GM18505 (cell line): ENCODE results near the gene PLAGL2.

ENCODE experiments used
- ATAC-seq: cut with Tn5 transposase; IDR thresholded peaks from one replicate; pipeline ENCODE4 v1.9.1; 2021; ENCODE audit not compliant: unreplicated experiment
- POLR2A ChIP-seq: IDR thresholded peaks from 4 replicates; pipeline ENCODE4 v1.6.1; 2011; ENCODE audit warnings: borderline replicate concordance; ENCODE audit not compliant: insufficient read depth, insufficient read length; ENCODE audit errors: extremely low read depth

PLAGL2 gene

DNA sequence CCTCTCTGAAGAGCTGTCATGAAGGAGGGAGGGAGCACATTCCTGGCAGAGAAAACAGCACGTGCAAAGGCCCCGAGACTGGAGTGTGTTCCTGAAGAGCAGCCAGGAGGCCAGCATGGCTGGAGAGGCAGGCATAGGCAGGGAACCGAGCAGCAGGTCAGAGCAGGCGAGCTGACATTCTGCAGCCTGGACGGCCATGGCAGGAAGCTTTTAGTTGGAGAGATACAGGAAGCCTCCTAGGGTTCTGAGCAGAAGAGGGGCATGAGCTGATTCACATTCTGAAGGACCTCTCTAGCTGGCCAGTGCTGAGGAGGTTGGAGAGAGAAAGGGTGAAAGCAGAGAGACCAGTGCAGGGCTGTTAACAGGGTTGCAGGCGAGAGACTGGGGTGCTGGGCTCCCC, 29.9 kb upstream of the PLAGL2 start:
- ATAC-seq: no peak
- no peak for TF ChIP-seq POLR2A

GRCh38 chr20:32236819-32237218, 29.3 kb upstream of the PLAGL2 start:
- TF ChIP-seq POLR2A: no peak
- ATAC-seq: no peak

DNA sequence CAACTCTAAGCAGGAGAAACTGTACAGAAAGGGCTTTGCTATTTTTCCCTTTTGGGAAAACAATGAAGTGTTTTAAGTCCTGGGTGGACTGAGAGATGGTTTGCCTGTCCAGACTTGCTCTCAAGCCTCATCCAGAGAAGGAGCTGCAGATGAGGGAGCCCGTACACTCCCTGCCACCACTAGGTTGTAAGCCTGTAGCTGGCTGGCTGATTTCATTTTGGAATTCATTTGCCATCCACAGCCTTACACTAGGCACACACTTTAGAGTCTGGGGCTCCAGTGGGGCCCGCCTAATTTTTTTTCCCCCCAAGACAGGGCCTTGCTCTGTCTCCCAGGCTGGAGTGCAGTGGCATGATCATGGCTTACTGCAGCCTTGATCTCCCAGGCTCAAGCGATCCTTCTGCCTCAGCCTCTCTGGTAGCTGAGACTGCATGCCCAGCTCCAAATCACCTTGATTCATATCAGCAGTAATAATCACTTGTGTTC, 28.5 kb upstream of the PLAGL2 start:
- TF ChIP-seq POLR2A: no peak
- no peak for ATAC-seq

GRCh38 chr20:32235331-32236047, 27.9 kb upstream of the PLAGL2 start:
- no peak for ATAC-seq

DNA sequence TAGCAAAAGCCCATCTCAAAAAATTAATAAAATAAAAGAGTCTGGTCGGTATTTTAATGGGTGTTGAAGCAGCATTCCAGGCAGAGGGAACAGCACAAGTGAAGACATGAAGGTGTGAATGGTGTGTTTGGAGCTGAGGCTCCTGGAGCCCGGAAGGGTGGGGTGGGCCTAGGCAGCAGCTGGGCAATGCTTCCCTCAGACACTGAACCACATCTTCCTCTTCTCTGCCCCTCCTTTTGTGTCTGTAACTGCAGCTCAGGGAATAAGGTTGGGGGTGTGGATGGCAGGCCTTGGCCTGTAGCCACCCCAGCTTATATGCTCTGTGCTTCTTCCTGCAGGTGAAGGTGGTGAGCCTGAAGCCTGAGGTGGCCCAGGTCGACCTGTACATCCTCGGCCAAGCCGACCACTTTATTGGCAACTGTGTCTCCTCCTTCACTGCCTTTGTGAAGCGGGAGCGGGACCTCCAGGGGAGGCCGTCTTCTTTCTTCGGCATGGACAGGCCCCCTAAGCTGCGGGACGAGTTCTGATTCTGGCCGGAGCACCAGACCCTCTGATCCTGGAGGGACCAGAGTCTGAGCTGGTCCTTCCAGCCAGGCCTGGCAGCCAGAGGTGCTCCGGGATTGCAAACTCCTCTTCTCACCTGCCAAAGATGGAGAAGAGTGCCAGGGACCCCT, 26.7 kb upstream of the PLAGL2 start:
- no peak for ATAC-seq
- TF ChIP-seq POLR2A: no peak

More at GRCh38 chr20:32235331-32236047, 27.9 kb upstream of the PLAGL2 start:
- no peak for TF ChIP-seq POLR2A

- TF ChIP-seq POLR2A: no peak
- ATAC-seq: no peak
Observed at GRCh38 chr20:32233286-32233685, 25.7 kb upstream of the PLAGL2 start.

GRCh38 chr20:32232326-32232886, 24.9 kb upstream of the PLAGL2 start:
- no peak for ATAC-seq
- TF ChIP-seq POLR2A: no peak

- no peak for TF ChIP-seq POLR2A
- no peak for ATAC-seq
Observed at GRCh38 chr20:32231847-32232246, 24.3 kb upstream of the PLAGL2 start.

DNA sequence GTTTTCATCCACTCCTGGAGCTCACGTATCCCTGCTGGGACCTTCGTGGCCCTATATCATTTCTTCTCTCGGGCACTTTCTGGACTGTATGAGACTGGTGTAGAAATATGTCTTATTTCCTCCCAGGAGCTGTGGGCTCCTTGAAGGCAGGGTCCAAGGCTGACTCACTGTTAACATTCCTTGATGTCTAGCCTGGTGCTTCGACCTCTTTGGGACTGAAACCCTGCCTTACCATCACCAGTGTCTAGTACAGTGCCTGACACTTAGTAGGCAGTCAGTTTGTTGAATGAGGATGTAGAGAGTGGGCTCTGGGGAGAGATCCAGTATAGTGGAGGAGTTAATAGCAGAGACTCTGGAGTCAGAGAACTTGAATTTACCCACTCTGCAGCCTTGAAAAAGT, 23.7 kb upstream of the PLAGL2 start:
- no peak for ATAC-seq
- no peak for TF ChIP-seq POLR2A

- TF ChIP-seq POLR2A: no peak
- ATAC-seq: no peak
Observed at GRCh38 chr20:32230707-32231106, 23.2 kb upstream of the PLAGL2 start.

DNA sequence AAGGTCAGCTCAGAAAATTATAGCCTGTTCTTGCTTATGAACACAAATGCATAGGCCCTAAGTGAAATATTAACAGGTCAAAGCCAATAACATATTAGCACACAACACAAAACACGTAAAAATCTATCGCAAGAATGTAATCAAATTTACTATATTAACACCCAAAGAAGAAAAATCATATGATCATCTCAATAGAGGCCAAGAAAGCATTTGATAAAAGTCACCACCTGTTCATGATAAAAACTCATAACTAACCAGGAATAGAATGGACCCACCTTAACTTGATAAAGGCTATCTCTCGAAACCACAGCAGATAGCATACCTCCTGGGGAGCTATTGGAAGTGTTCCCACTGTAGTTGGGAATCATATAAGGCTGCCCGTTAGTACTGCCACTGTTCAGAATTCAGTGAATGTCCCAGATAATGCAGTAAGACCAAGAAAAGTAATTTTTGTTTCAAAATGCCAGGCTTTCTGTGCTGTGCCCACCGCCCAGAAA, 21.8 kb upstream of the PLAGL2 start:
- ATAC-seq: no peak
- TF ChIP-seq POLR2A: no peak

GRCh38 chr20:32227744-32228688, 20.5 kb upstream of the PLAGL2 start:
- no peak for TF ChIP-seq POLR2A
- no peak for ATAC-seq

GRCh38 chr20:32227306-32227705, 19.8 kb upstream of the PLAGL2 start:
- no peak for TF ChIP-seq POLR2A
- no peak for ATAC-seq
